ENCODE data around the gene LRG1.
"Not testable (repeated sequence)": the region's sequence is repeated elsewhere in the genome, so short reads cannot be mapped to it uniquely, and the experiment has no call there.

LRG1 gene

DNA sequence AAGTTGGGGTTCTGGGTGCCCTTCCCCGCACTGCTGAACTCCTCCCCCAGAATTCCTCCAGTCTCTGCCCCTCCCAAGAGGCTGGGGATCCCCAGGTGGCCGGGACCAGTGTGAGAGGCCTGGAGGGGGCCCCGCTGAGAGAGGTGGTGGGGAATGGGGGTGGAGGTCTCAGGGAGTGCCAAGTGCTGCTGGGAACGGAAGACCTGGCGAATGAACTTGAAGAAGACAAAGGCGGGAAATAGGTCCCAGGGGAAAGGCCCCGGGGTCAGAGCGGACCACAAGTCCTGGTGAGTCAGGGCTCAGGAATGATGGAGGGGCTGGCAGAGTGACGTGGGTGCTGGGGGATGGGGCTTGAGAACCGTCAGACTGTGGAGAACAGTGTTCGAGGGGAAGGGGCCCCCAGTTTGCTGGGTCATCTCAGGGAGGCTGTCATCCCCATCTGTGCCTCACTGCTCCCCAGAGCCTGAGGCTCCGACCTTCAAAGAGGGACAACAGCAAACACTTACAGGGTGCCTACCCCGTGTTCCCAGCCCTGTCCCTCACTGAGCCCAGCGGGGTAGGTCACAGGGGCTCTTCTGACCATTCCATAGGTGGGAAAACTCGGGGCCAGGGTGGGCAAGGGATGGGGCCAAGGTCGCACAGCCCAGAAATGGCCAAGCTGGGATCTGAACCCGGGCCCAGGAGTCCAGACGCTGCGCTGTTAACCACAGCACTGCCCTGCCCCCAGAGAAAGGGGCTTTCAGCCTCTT is 35.6 kb upstream of the LRG1 start:
- DNase-seq = no peak

DNA sequence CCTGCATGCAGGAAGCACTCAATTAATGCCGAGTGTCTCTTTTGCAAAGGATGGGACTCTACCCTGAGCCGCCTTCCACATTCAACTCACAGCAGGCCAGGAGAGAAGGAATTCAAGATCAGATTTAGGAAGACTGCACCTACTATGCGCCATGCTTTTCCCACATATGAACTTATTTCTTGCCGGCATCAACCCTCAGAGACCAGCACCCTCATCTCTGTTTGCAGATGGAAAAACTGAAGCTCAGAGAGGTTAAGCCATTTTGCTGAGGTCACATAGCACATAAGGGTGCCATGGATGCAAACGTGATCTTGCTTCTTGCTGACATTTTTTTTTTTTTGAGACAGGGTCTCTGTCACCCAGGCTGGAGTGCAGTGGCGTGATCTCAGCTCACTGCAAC is 33.8 kb upstream of the LRG1 start:
- no peak for DNase-seq

DNA sequence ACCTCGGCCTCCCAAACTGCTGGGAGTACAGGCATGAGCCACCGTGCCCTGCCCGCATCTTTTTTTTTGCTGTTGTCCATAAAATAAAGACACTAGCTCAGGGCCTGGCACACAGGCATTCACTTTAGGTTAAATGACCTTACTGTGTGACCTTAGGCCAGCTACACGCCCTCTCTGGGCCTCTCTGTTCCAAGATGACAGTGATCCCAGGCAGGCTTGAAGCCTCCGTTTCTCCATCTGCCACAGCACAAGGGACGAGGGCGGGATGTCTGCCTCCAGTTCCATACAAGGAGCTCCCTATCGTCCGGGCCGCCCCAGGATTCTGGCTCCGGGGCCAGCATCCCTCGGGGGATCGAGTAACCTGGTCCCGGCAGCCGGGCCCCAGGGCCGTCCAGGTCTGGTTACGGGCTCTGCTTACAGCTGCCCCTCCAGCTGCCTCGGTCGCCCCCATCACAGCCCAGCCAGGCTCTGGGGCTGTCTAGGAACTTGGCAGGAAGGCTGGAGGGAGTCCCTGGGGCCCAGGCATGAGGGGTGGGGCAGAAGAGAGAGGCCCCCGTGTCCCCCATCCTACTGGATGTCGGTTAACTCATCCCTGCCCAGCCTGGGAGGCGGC is 31.6 kb upstream of the LRG1 start:
- DNase-seq = no peak

DNA sequence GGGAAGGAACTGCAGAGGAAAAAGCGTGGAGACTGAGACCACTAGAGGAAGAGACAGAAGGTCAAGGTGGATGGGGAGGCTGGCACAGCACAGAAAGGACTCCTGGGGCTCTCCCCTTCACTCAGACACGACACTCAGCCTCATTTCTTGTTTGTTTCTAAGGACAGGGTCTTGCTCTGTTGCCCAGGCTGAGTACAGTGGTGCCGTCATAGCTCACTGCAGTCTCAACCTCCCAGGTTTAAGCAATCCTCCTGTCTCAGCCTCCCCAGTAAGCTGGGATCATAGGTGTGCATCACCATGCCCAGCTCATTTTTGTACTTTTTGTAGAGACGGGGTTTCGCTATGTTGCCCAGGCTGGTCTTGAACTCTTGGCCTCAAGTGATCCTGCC is 31.1 kb upstream of the LRG1 start:
- no peak for DNase-seq

DNA sequence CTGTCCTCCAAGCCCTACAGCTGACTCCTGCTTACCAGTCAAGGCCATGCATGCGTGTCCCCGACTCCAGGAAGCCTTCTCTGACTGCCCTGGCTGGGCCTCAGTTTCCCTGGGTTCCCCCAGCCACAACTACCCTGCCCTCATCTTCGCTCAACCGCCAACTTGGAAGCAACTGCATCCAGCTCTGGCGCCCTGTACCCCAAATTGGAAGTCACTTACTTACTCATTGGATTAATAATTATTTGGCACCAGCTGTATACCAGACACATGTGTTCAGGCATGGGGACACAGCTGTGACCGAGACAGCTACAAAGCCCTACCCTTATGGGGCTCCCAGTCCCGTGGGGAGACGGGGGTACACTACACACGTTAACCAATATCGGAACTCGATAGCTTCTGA is 30.6 kb upstream of the LRG1 start:
- no peak for DNase-seq

DNA sequence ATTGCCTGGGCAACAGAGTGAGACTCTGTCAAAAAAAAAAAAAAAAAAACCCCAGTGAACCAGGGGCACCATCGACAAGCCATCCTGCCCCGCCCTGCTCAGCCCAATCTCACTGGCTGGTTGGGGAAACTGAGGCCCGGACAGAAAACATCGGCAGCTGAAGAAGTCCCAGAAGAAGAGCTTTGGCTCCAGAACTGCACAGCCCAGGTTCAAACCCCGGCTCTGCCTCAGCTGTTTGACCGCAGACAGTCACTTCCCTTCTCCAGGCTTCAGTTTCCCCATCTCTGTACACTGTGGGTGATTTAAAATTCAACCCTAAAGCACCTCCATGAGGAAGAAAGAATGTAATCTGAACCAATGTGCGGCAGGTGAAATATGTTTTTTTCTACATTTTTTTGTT is 29.1 kb upstream of the LRG1 start:
- no peak for DNase-seq

DNA sequence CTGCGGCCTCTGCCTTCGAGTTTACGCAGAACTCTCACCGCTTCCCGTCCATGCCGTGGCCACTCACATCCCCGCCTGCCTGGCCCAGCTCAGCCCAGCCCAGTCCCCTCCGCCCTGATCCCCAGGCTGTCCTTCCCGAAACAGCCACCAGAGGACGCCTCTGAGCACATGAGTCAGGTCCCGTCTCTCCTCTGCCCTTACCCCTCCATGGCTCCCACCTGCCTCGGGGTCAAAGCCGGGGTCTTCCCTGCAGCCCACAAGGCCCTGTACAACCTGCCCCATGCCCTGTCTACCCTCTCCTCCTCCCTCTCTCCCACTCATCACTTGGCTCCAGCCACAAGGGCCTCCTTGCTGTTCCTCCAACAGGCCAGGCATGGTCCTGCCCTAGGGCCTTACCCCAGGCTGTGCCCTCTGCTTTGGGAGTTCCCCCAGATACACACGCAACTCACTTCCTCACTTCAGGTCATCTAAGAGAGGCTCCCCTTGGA is 27.8 kb upstream of the LRG1 start:
- DNase-seq = peak; percentile 70

DNA sequence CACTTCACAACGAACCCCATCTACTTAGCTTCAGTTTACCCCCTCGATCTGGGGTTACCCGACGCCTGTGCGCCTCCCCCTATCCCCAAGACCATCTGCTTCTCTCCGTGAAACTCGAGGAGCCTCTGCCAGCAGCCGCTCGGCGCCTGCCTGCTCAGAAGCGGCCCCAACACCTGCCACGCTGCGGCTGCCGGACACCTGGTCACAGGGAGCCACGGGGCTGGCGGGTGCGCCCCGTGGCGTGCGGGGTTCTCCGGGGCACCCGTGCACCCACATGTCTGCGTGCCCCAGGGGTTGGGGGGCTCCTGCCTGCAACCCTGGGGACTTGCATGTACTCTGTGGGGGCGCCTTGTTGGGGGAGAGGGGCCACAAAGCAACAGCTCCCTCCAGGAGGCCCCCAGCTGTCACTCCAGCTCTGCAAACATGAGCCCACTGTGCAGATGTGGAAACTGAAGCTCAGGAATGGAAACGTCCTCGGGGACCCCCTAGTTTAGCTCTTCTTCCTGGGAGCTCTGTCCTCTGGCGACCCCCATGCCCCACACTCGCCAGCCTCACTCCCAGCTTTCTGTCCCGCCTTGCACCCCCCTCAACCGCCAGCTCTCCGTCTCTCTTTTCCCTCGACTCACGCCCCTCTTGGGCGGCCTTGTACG is 26.7 kb upstream of the LRG1 start:
- DNase-seq = no peak

DNA sequence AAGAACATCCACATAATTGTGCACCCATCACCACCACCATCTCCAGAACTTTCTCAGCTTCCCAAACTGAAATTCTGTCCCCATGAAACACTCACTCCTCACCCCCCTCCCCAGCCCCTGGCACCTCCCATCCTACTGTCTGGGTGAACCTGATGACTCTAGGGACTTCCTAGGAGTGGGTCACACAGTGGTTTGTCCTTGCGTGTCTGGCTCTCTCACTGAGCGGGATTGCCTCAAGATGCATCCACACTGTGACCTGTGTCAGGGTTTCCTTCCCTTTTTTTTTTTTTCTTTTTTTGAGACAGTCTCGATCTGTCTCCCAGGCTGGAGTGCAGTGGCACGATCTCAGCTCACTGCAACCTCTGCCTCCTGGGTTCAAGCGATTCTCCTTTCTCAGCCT is 23.7 kb upstream of the LRG1 start:
- DNase-seq = not testable (repeated sequence)

DNA sequence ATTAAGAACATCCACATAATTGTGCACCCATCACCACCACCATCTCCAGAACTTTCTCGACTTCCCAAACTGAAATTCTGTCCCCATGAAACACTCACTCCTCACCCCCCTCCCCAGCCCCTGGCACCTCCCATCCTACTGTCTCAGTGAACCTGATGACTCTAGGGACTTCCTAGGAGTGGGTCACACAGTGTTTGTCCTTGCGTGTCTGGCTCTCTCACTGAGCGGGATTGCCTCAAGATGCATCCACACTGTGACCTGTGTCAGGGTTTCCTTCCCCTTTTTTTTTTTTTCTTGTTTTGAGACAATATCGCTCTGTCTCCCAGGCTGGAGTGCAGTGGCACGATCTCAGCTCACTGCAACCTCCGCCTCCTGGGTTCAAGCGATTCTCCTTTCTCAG is 22.2 kb upstream of the LRG1 start:
- DNase-seq = not testable (repeated sequence)

DNA sequence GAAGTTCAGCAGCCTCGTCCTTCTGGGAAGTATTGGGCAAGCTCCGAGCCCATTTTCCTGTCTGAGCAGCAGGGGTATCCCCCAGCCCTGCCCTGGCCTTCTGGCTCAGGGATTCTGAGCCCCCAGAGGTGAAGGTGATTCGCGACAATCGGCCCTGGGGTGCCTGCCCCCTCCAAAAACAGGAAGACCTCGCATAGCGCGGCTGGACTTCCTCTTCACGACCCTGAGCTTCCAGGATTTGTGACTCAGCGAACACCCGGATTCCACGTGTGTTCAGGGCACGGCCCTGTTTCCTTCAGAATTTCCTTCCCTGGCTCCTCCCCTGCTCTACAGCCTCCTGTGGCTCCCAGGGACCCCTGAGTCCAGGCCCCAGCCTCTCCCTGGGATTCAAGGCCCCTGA is 19.7 kb upstream of the LRG1 start, which contains the start of gene SEMA6B:
Gene SEMA6B (minus strand): TSS at position 116 of the 400 bp plus-strand sequence. CDS start 1,227 bp downstream, outside the sequence.
- no peak for DNase-seq

DNA sequence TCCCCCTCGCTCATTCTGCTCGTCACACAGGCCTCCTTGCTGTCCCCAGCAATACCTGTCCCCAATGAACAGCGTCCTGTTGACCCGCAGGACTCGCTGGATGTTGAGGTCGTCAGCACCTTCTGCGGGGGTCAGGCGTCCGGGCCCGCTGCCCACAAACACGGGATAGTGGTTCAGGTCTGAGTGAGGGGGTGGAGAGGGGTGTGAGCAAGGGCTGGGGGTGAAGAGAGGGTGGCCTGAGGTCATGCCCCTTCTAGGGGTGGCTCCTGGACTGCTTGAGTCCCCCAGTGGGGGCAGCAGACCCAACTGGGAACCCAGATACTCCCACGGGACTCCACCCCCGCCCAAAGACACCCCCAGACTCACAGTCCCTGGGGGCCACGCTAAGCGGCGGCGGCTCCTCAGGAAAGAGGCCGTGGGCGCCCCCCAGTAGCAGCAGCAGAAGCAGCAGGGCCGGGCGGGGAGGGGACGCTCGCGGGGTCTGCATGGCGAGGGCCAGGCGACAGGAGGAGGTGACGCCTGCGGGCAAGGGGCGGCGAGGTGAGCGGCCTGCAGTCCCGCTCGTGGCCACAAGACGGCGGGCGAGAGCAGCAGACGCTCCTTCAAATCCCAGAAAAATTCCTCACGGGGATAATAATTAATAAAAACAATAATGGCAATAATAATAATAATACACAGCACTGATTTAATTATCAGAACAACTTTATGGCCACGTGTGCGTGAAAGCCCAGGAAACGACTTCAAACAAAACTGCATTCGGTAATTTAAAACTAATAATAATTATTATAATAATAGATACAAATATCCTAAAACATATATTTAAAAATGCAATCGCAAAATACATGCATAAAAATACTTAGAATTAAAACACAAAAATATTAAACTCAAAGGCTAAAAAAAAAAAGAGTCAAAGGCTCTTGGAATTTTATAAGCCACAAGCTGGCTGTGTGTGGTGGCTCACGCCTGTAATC is 18.4 kb upstream of the LRG1 start:
- DNase-seq = peak; percentile 58

DNA sequence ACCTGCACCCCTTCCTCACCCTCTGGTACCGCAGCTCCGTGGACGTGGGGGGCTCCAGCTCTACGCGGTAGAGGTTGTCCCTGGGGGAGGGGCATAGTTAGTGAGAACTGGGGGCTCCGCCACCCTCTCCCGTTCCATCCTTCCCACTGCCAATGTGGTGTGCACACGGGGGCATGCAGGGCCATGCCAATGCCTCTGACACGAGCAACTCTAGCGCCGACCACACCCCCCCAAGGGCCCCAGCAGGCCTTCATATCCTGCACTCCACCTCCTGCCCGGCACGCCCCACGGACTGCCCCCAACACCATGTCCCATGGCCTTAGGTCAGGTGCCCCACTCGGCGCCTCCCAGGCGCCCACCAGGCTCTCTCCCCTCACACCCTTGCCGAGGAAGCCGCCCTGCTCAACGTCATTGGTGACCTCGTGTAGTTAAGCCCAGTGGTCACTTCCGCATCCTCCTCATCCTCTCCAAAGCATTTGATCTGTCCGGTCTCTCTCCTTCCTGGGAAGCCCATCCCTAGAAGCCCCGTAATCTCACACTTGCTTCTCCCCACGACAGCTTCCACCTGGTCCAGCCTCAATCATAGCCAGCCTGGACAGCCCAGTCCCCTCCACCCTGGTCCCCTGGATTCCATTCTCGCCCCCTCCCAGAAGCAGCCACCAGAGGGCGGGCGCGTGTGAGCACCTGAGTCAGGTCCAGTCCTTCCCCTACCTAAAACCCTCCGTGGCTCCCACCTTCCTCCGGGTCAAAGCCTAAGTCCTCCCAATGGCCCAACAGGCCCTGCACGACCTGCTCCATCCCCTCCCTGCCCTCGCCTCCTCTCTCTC is 17.5 kb upstream of the LRG1 start:
- peak; percentile 38 for DNase-seq

DNA sequence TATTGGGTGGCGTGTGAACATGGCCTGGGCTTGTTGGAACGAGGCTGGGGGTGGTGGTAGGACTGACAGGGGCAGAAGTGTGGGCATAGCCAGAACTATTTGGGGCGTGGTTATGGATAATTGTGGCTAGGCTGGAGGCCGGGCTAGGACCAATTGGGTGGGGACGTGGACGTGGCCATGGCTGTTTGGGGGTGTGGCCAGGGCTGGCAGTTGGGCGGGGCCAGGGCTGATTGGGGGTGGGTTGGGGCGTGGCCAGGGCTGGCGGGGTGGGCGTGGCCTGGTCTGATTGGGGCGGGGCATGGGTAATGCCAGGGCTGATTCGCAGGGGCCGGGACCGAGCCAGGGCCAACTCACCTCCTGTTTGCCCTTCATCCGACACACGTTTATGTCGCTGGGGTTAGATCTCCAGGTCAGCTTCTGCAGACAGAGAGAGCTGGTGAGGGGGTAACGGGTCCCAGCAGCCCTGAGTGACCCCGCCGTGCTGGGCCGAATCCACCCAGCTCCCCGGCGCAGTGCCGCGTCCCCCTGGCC is 16.8 kb upstream of the LRG1 start:
- DNase-seq = no peak

DNA sequence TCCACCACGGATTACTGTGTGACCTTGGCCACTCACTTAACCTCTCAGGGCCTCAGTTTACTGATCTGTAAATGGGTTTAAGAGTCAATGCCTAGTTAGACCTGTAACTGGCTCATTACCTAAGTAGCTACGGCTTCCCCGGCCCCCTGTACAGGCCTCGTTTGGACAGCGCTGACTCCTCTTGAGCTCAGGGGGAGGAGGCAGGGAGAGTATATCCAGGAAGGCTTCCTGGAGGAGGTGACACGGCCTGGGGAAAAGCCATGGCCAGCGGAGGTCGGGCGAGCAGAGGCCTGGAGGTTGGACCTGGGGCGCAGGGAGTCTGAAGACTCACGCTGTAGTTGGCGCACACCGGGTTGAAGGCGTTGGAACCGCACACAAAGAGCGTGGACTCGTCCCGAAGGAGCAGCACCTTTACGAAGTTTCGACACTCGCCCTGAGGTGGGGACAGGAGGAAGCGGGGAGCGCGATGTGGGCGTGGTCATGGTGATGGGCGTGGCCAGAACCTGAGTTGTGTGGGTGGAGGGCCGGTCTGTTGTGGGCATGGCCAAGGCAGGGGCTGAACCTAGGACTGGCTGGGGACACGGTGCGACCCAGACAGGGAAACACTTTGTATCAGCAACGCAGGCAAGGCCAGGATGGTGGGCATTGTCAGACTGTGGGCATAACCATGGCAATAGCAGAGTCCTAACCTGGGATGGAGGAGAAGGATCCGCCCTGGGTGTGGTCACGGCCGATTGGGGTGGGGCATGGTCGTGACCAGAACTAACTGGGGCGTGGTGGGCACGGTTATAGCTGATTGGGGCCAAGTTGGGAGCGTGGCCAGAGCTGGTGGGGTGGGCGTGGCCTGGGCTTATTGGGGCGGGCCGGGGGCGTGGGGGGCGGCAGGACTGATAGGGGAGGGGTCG is 16.1 kb upstream of the LRG1 start:
- no peak for DNase-seq

DNA sequence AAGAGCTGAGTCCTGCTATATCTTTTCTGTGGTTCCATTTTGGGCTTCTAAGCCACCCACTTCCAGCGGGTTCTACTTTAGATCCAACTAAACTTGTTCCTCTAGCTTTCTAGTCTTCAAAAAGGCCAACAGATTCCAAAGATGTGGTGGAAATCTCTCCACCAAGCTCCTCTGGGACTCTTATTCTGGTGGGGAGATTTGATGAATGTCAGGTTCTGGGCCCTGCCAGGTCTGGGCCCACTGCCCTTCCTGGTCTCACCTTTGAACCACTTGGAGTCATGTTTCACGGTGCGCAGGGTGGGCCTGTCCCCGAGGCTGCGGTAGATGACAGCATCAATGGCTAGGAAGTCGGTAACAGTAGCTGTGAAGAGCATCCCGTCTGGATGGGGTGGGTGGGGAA is 14.9 kb upstream of the LRG1 start:
- DNase-seq = no peak

DNA sequence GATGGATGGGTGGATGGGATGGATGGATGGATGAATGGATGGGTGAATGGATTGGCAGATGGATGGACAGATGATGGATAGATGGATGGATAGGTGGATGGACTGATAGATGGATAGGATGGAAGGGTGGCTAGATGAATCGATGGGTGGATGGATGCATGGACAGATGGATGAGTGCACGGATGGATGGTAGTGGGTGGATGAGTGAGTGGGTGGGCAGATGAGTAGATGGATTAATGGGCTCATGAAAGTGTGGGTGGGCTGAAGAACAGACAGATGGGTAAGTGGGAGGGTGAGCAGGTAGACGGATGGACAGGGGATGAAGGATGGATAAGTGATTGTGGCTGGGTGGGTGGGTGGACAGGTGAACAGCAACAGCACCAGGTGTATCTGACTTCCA is 13.9 kb upstream of the LRG1 start:
- no peak for DNase-seq

DNA sequence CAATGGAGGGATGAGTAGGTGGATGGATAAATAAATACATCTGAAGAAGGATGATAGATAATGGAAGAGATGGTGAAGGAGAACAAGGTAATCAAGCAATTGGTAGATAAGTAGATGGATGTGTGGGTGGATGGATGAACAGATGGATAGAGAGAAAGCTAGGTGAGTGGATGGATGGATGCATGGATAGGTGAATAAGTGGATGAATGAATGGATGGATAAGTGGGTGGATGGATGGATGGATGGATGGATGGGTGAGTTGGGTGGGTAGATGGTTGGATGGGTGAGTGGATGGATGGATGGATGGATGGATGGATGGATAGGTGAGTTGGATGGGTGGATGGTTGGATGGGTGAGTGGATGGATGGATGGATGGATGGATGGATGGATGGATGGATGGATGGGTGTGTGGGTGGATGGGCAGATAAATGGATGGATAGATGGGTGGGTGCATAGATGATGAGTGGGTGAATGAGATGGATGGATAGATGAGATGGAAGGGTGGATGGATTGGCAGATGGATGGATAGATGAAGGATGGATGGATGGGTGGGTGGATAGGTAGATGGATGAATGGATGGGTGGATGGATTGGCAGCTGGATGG is 13.4 kb upstream of the LRG1 start:
- DNase-seq = no peak

DNA sequence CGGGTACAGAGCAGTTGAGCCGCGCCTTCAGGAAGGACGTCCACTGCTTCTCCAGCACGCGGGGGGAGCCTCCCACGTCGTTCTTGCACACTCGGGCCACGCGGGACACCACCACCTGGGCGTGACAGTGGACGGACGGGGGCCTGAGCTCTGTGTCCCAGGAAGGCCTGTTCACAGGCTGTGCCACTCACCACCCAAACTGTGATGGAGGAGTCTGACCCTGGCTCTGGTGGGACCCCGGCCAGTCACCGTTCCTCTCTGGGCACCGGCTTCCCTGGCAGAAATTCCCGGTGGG is 12.6 kb upstream of the LRG1 start:
- no peak for DNase-seq

DNA sequence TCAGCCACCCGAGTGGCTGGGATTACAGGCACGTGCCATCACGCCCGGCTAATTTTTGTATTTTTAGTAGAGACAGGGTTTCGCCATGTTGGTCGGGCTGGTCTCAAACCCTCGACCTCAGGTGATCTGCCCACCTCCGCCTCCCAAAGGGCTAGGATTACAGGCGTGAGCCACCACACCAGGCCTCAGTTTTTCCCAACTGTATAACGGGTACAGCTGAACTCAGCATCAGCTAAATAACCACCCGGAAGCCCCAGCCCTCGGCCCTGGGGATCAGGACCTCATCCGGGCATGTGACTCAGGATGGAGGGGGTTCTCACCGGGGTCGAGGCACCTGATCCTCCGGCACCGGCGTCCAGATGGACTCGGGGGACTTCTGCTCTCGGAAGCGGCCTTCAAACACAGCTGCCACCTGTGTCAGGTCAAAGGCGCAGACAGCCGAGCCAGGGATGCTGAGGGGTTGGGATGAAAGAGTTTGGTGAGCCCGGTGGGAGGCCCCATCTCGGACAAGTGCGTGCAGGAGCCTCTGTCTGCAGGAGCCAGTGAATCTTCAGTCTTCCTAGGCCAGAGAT is 10.7 kb upstream of the LRG1 start:
- no peak for DNase-seq
